Body of pancreas (tissue), 4 donors: ENCODE measurements around the gene SLC5A4. TPM values are rescaled to one million over a fixed set of nuclear protein-coding genes. Genes with fewer than 3 reads are reported as not detected.
"Not testable (repeated sequence)": the region's sequence is repeated elsewhere in the genome, so short reads cannot be mapped to it uniquely, and the experiment has no call there.

Experiments
- ATAC-seq: fragments of 150-250 bp; one replicate; pipeline ENCODE4 v1.9.1; 2016
- DNase-seq, 4 donors: peaks; one replicate each; pipeline ENCODE4 v3.0.0-alpha.2; 2019
- H3K27ac ChIP-seq, 4 donors: fragments of 200-600 bp; sonication (generic); 1 replicate in 3 of 4; 2 replicates in 1 of 4; pipeline versions ENCODE4 v1.5.1 to v1.6.1; 2016 to 2019; ENCODE audit warnings: mild to moderate bottlenecking in 1 of 4, mixed read lengths in 1 of 4, moderate library complexity in 1 of 4
- H3K27me3 ChIP-seq, 2 donors: fragments of 200-600 bp; sonication (generic); one replicate each; pipeline ENCODE4 v1.6.0; 2016; ENCODE audit warnings: mild to moderate bottlenecking in 1 of 2
- H3K36me3 ChIP-seq, 2 donors: fragments of 200-600 bp; sonication (generic); replicated peaks in 1 of 2; 2 replicates each; pipeline ENCODE4 v1.5.1; 2016; ENCODE audit warnings: low read depth in 2 of 2; ENCODE audit not compliant: insufficient read depth in 1 of 2
- H3K4me1 ChIP-seq: fragments of 200-600 bp; sonication (generic); one replicate; pipeline ENCODE4 v1.6.0; 2016
- H3K4me3 ChIP-seq, 2 donors: fragments of 200-600 bp; sonication (generic); 1 replicate in 1 of 2; 2 replicates in 1 of 2; pipeline ENCODE4 v1.5.1; 2016 to 2019
- H3K9me3 ChIP-seq, 3 donors: fragments of 200-600 bp; sonication (generic); 1 replicate in 2 of 3; 2 replicates in 1 of 3; pipeline ENCODE4 v1.5.1; 2016
- POLR2A ChIP-seq, 3 donors: fragments of 450-650 bp; IDR thresholded peaks; one replicate each; pipeline ENCODE4 v1.6.1; 2016; ENCODE audit warnings: antibody characterized with exemption in 3 of 3, mild to moderate bottlenecking in 2 of 3
- WGBS, 2 donors: methylation state at CpG; one replicate each; pipeline ENCODE4 v1.1.5; 2017; 5-methylcytosine and 5-hydroxymethylcytosine counted together
- intact Hi-C: fragments of 100-400 bp; cut with DNase I; formaldehyde crosslinking; loops from one replicate; pipeline ENCODE4 v1.15.1; 2023
- total RNA-seq, 2 donors: library from RNA; depleted of rRNA; stranded (reverse); fragments of >200 nt; gene quantifications; one replicate each; pipeline ENCODE4 v1.1.0, GENCODE V29; 2016
- TF ChIP-seq, protein P1 (sequence below), 7 experiments: fragments of 450-650 bp in 4 of 7; fragments of 200-600 bp in 3 of 7; sonication (generic) in 3 of 7; IDR thresholded peaks; one replicate each; pipeline ENCODE4 v1.5.1; 2016 to 2019; ENCODE audit warnings: antibody characterized with exemption in 7 of 7

Gene SLC5A4
- total RNA-seq, 2 donors from 2014 or later: 0.26 to 0.33 TPM

DNA sequence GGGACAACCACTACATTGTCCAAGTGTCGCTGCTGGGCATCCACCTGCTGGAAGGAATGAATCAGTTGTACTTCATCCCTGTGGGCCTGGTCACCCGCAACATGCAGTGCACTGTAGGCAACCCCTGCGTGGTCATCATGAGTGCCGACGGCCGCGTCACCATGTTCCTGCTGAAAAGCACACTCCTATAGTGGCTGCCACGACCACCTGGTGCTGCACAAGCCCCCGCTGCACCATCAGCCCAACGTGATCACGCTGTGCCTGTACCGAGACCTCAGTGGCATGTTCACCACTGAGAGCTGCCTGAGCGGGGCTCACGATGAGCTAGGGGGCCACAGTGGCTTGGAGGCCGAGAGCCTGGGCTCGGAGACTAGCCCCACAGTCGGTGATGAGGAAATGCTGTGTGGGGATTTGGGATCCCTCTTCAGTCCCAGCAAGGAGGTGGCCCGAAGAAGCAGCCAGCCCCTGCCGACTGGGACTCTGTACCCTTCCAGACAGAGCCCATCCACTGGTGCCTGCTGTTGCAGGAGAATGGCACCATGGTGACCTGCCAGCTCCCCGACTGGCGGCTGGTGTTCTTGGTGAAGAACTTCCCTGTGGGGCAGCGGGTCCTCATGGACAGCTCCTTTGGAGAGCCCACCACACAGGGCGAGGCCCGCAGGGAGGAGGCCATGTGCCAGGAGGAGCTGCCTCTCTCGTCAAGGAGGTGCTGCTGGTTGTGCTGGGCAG is 15.7 kb upstream of the SLC5A4 start:
- no peak overlapping the region for H3K4me3 ChIP-seq
- no peaks in the 10 kb centered on the region for H3K9me3 ChIP-seq
- ATAC-seq (no peak), DNase-seq (no peak)
- intact Hi-C loops: no loop called here
- TF ChIP-seq, protein P1, sequence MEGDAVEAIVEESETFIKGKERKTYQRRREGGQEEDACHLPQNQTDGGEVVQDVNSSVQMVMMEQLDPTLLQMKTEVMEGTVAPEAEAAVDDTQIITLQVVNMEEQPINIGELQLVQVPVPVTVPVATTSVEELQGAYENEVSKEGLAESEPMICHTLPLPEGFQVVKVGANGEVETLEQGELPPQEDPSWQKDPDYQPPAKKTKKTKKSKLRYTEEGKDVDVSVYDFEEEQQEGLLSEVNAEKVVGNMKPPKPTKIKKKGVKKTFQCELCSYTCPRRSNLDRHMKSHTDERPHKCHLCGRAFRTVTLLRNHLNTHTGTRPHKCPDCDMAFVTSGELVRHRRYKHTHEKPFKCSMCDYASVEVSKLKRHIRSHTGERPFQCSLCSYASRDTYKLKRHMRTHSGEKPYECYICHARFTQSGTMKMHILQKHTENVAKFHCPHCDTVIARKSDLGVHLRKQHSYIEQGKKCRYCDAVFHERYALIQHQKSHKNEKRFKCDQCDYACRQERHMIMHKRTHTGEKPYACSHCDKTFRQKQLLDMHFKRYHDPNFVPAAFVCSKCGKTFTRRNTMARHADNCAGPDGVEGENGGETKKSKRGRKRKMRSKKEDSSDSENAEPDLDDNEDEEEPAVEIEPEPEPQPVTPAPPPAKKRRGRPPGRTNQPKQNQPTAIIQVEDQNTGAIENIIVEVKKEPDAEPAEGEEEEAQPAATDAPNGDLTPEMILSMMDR (IDR thresholded peaks at IDR 0.05): no peak
- TF ChIP-seq POLR2A (IDR thresholded peaks at IDR 0.05): no peak
- no peaks in the 10 kb centered on the region for H3K27me3 ChIP-seq
- no peak overlapping the region for H3K27ac ChIP-seq
- WGBS, 2 donors: 82% methylated on average over 25 of the region's 25 CpGs; no CpG with 5 or more reads in 1 of the 2 donors
- H3K4me1 ChIP-seq: no peaks in the 10 kb centered on the region
- no peaks in the 10 kb centered on the region for H3K36me3 ChIP-seq

DNA sequence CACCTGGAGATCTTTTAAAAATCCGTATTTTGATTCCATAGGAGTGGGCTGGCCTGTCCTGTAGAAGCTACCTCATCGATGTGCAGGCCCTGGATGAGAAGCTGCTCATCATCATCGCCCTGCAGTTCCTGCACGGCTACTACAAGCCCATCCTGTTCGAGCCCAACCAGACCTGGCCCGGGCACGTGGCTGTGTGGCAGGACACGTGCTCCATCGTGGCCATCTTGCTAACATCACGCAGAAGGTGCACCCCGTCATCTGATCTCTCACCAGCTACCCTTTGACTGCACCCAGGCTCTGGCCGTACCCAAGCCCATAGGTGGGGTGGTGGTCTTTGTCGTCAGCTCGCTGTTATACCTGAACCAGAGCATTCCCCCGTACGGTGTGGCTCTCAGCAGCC is 14.2 kb upstream of the SLC5A4 start:
- no peak for ATAC-seq
- intact Hi-C loops: loop anchor here (10.0 kb wide), 1 partner anchor 285 kb away; no protein-coding TSS in a partner anchor
- Histone ChIP-seq H3K9me3 (no peaks in the 10 kb centered on the region), H3K27me3 (no peaks in the 10 kb centered on the region), H3K36me3 (no peaks in the 10 kb centered on the region), H3K27ac (no peak overlapping the region), H3K4me3 (no peak overlapping the region), H3K4me1 (no peaks in the 10 kb centered on the region)
- TF ChIP-seq, protein P1 (IDR thresholded peaks at IDR 0.05): no peak
- no peak for TF ChIP-seq POLR2A (IDR thresholded peaks at IDR 0.05)
- DNase-seq: no peak
- 67 to 73% methylated on average over 15 to 16 of the region's 16 CpGs for WGBS, 2 donors

- Histone ChIP-seq H3K4me3 (no peak overlapping the region), H3K4me1 (no peaks in the 10 kb centered on the region), H3K9me3 (no peaks in the 10 kb centered on the region), H3K27ac (no peak overlapping the region), H3K27me3 (no peaks in the 10 kb centered on the region), H3K36me3 (no peaks in the 10 kb centered on the region)
- TF ChIP-seq POLR2A (IDR thresholded peaks at IDR 0.05): no peak
- TF ChIP-seq, protein P1 (IDR thresholded peaks at IDR 0.05): no peak
- ATAC-seq: no peak
- WGBS, 2 donors: 33% methylated on average over 3 of the region's 3 CpGs
- intact Hi-C loops: loop anchor here (10.0 kb wide), 1 partner anchor 282 kb away; no protein-coding TSS in a partner anchor
- DNase-seq: no peak
These were observed 11.9 kb upstream of the SLC5A4 start for GRCh38 chr22:32267011-32267410.

- ATAC-seq (peak; percentile 60), DNase-seq (peak; percentile 74 to 81 (median 77))
- Histone ChIP-seq H3K4me1 (no peaks in the 10 kb centered on the region), H3K9me3 (no peaks in the 10 kb centered on the region), H3K27ac (no peak overlapping the region), H3K27me3 (no peaks in the 10 kb centered on the region), H3K4me3 (no peak overlapping the region), H3K36me3 (no peaks in the 10 kb centered on the region)
- WGBS, 2 donors: 26 to 28% methylated on average over 10 of the region's 10 CpGs
- intact Hi-C loops: loop anchor here (10.0 kb wide), 1 partner anchor 281 kb away; no protein-coding TSS in a partner anchor
- no peak for TF ChIP-seq POLR2A (IDR thresholded peaks at IDR 0.05)
- TF ChIP-seq, protein P1 (IDR thresholded peaks at IDR 0.05): peak; percentile 67 to 79 (median 78)
These were observed 11.0 kb upstream of the SLC5A4 start for GRCh38 chr22:32265882-32266767.

DNA sequence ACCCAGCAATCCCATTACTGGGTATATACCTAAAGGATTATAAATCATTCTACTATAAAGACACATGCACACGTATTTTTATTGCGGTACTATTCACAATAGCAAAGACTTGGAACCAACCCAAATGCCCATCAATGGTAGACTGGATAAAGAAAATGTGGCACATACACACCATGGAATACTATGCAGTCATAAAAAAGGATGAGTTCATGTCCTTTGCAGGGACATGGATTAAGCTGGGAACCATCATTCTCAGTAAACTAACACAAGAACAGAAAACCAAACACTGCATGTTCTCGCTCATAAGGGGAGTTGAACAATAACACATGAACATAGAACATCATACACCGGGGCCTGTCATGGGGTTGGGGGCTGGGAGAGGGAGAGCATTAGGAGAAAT is 8.5 kb upstream of the SLC5A4 start:
- H3K9me3 ChIP-seq, H3K27ac ChIP-seq, DNase-seq, ATAC-seq, H3K27me3 ChIP-seq, H3K4me1 ChIP-seq, H3K36me3 ChIP-seq, H3K4me3 ChIP-seq: not testable (repeated sequence)
- WGBS, 2 donors: 81% methylated on average over 4 of the region's 4 CpGs
- intact Hi-C loops: loop anchor here (10.0 kb wide), 1 partner anchor 279 kb away; no protein-coding TSS in a partner anchor
